Measurements from ENCODE around the gene CASTOR2.
"Not testable (repeated sequence)": the region's sequence is repeated elsewhere in the genome, so short reads cannot be mapped to it uniquely, and the experiment has no call there.

GRCh38 chr7:74941302-74942069, 23.0 kb upstream of the CASTOR2 start:
- not testable (repeated sequence) for TF ChIP-seq CTCF (IDR thresholded peaks at IDR 0.05 in 4 of 5, conservative IDR thresholded peaks at IDR 0.05 in 1 of 5); POLR2A (IDR thresholded peaks at IDR 0.05)

All from gastrocnemius medialis (tissue), 4 donors.